GM12873 (cell line): Measurements from ENCODE around the gene ADAMTS4.
A peak's percentile ranks its signal among the peaks of the same experiment; 100 is the strongest.

Experiments used
- CTCF ChIP-seq: IDR thresholded peaks from 2 replicates; pipeline ENCODE4 v1.5.1; 2012; ENCODE audit warnings: low read depth, mild to moderate bottlenecking, moderate library complexity, low read length, control low read depth; ENCODE audit not compliant: insufficient read depth; ENCODE audit errors: missing control alignments

ADAMTS4 gene

GRCh38 chr1:161197560-161198193 lies 1.2 kb downstream of the ADAMTS4 start:
- TF ChIP-seq CTCF, result no peak

DNA sequence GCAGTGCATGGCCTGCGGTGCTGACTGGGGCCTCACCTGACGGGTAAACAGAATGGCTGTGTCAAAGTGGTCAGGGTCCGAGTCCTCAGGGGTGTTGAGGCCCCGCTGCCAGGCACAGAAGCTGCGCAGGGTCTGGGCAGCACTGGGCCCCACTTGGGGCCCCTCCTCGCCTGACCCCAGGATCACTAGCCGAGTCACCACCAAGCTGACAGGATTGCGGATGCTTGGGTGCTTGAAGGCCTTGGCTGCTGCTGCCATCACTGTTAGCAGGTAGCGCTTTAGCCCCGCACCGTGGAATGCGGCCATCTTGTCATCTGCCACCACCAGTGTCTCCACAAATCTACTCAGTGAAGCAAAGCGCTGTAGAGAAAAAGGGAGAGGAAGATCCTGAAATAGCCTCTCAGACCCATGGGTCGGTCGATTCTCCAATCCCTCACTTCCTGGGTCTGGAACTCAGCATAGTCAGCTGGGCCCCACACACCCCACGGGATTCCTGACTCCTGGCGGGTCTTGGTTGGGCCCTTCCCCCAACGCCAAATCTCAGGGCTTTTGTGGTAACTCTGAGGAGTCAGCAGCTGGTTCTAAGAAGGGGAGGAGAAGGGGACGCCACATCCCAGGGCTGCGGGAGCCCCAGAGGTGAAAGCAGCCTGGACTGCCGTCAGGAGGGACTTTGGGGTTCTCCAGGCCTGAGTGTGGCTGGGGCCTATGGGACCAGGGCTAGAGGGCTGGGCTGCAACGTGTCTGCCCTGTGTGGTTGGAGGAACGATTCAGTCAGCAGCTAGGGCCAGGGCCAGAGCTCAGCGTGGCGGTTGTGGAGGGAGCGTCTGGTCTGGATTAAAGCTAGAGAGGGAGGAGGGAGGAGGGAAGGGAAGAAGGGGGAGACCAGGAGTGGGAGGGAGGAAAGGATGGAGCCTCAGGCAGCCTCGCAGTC lies 2.1 kb downstream of the ADAMTS4 start:
- no peak for TF ChIP-seq CTCF

- no peak for TF ChIP-seq CTCF
Measured at GRCh38 chr1:161196111-161196510, 2.7 kb downstream of the ADAMTS4 start.

- TF ChIP-seq CTCF, result no peak
Measured at GRCh38 chr1:161195171-161195570, 3.7 kb downstream of the ADAMTS4 start.

DNA sequence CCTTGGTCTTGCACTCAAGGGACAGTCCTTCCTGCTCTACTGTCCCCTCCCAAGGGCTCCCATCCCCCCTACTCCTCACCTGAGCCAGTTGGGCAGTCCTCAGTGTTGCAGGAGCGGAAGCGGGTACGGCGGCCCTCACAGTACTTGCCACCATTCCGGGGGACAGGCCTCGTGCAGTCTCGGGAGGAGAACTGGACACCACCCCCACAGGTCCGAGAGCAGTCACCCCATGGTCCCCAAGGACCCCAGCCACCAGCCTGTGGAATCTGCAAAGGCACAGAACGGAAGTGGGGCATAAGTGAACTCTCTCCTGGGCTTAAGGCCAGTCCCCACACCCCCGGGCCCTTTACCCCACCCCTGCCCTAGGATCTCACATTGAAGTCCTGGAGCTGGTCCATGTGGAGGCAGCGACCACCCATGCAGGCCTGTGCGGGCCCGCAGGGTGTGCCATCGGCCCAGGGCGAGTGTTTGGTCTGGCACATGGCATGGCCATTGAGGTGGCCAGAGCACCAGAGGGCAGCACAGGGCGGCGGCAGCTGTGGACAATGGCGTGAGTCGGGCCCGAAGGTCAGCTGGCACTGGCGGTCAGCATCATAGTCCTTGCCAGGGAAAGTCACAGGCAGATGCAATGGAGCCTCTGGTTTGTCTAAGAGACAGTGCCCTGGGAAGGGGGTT lies 5.2 kb downstream of the ADAMTS4 start:
- no peak for TF ChIP-seq CTCF

GRCh38 chr1:161192476-161193465 lies 6.1 kb downstream of the ADAMTS4 start:
- TF ChIP-seq CTCF, result peak; percentile 95
